ENCODE results near the gene KAZALD1.

GRCh38 chr10:101066146-101066895 is 4.5 kb downstream of the KAZALD1 start:
- TF ChIP-seq CTCF (IDR thresholded peaks at IDR 0.05 in 8 of 11, conservative IDR thresholded peaks at IDR 0.05 in 3 of 11) (peak in 7 of 11 experiments; percentile 15 to 64 (median 45)), POLR2AphosphoS5 (IDR thresholded peaks at IDR 0.05) (peak; percentile 47 to 85 (median 78)), POLR2A (IDR thresholded peaks at IDR 0.05) (no peak)

Data from spleen (tissue), 7 donors.